ENCODE results near the gene ARHGAP32. TPM values are rescaled to one million over a fixed set of nuclear protein-coding genes. Genes with fewer than 3 reads are reported as not detected.

Gene ARHGAP32
- total RNA-seq, 1 experiment from 2014 or later: 22.0 TPM

- Histone ChIP-seq H3K4ac (ENCODE audit: low read depth, low read length) (no peak overlapping the region), H3T11ph (ENCODE audit: low read length) (no peak overlapping the region), H4K8ac (replicated peaks; ENCODE audit: insufficient read length, low read depth, low read length) (no peak overlapping the region), H3K27me3 (ENCODE audit: insufficient read depth, low read length) (no peaks in the 10 kb centered on the region), H3K4me2 (ENCODE audit: insufficient read depth, insufficient read length, low read length) (no peak overlapping the region), H3K79me2 (ENCODE audit: insufficient read depth, low read length) (peaks cover 2% of the 10 kb centered on the region; the same call in 1 of the 2 replicates), H3K56ac (ENCODE audit: insufficient read length, low read depth, low read length) (no peak overlapping the region), H2BK20ac (ENCODE audit: low read depth, low read length, poor library complexity, severe bottlenecking) (no peak overlapping the region), H3K23me2 (ENCODE audit: insufficient read length, low read depth, low read length, poor library complexity, severe bottlenecking) (no peaks in the 10 kb centered on the region), H2BK15ac (ENCODE audit: low read depth, low read length) (no peak overlapping the region), H2BK5ac (ENCODE audit: insufficient read length, low read length) (no peak overlapping the region), H3K23ac (ENCODE audit: insufficient read length, low read depth, low read length) (no peak overlapping the region), H3K9ac (ENCODE audit: extremely low read depth, insufficient read length, low read length) (no peak overlapping the region), H4K5ac (ENCODE audit: insufficient read length, low read depth, low read length) (no peak overlapping the region), H2BK120ac (ENCODE audit: low read depth, low read length, poor library complexity, severe bottlenecking) (no peak overlapping the region), H3K27ac (ENCODE audit: insufficient read length, low read depth, low read length) (no peak overlapping the region), H3K9me3 (ENCODE audit: control insufficient read depth, low read depth, low read length) (no peaks in the 10 kb centered on the region), H3K4me1 (ENCODE audit: insufficient read depth, low read length) (peaks cover 10% of the 10 kb centered on the region; the same call in 1 of the 2 replicates), H2AFZ (ENCODE audit: low read length) (no peak overlapping the region), H2AK5ac (ENCODE audit: insufficient read length, low read length) (no peak overlapping the region), H3K79me1 (ENCODE audit: insufficient read depth, low read depth, low read length, poor library complexity, severe bottlenecking) (no peaks in the 10 kb centered on the region), H3K14ac (ENCODE audit: insufficient read depth, low read length) (no peak overlapping the region), H2BK12ac (ENCODE audit: insufficient read length, low read depth, low read length) (no peak overlapping the region), H3K18ac (ENCODE audit: insufficient read length, low read depth, low read length) (no peak overlapping the region), H4K20me1 (ENCODE audit: control insufficient read depth, insufficient read depth, insufficient read length) (no peaks in the 10 kb centered on the region), H4K91ac (ENCODE audit: insufficient read length, low read depth, low read length) (no peak overlapping the region)
- no CpG with 5 or more reads among the region's 6 CpGs for WGBS (ENCODE audit: extremely low coverage, insufficient read length, low lambda C conversion rate)
- no peaks in the 10 kb centered on the region for H3K9me3 Mint-ChIP-seq
- no peaks in the 10 kb centered on the region for H3K27me3 Mint-ChIP-seq (ENCODE audit: low read depth)
- TF ChIP-seq CTCF (conservative IDR thresholded peaks at IDR 0.05): no peak
- DNase-seq: no peak
- peak overlapping the region in 2 of 3 experiments; percentile 12 to 89; a peak in 5 of 7 replicates for H3K27ac Mint-ChIP-seq
- H3K36me3 Mint-ChIP-seq (ENCODE audit: insufficient read depth in 1 of 3, low read depth in 3 of 3): no peaks in the 10 kb centered on the region; a peak in 1 of 7 replicates
- no peak overlapping the region; a peak in 1 of 5 replicates for H3K4me3 Mint-ChIP-seq
- peaks cover 64 to 68% of the 10 kb centered on the region in 2 experiments for H3K4me1 Mint-ChIP-seq
Observed at GRCh38 chr11:129214710-129215295, 22.7 kb upstream of the ARHGAP32 start.
